Effector CD4-positive, alpha-beta T cell (primary cell): Measurements from ENCODE around the gene FNIP1.
"Not testable (repeated sequence)": the region's sequence is repeated elsewhere in the genome, so short reads cannot be mapped to it uniquely, and the experiment has no call there.

Source experiments
- DNase-seq: peaks from one replicate; pipeline ENCODE4 v3.0.0-alpha.2; 2020

Gene FNIP1

GRCh38 chr5:131749723-131750470 is 46.9 kb downstream of the FNIP1 start:
- no peak for DNase-seq

GRCh38 chr5:131749138-131749537 is 47.7 kb downstream of the FNIP1 start:
- no peak for DNase-seq

GRCh38 chr5:131747180-131748105 is 49.4 kb downstream of the FNIP1 start:
- no peak for DNase-seq

- no peak for DNase-seq
These were observed 50.4 kb downstream of the FNIP1 start for GRCh38 chr5:131746423-131746822.

GRCh38 chr5:131745703-131746102 is 51.1 kb downstream of the FNIP1 start:
- no peak for DNase-seq

- no peak for DNase-seq
These were observed 51.7 kb downstream of the FNIP1 start for GRCh38 chr5:131745155-131745554.

- no peak for DNase-seq
These were observed 56.3 kb downstream of the FNIP1 start for GRCh38 chr5:131740477-131740876.

- DNase-seq: no peak
These were observed 61.4 kb downstream of the FNIP1 start for GRCh38 chr5:131735393-131735792.

- DNase-seq: not testable (repeated sequence)
These were observed 61.9 kb downstream of the FNIP1 start for GRCh38 chr5:131734939-131735338.

GRCh38 chr5:131729292-131729691 is 67.5 kb downstream of the FNIP1 start:
- not testable (repeated sequence) for DNase-seq

GRCh38 chr5:131724089-131724488 is 72.7 kb downstream of the FNIP1 start:
- DNase-seq: not testable (repeated sequence)

- no peak for DNase-seq
These were observed 76.1 kb downstream of the FNIP1 start for GRCh38 chr5:131720714-131721113.

GRCh38 chr5:131719564-131719963 is 77.3 kb downstream of the FNIP1 start:
- DNase-seq: no peak

GRCh38 chr5:131718487-131719014 is 78.3 kb downstream of the FNIP1 start:
- DNase-seq: no peak

- DNase-seq: not testable (repeated sequence)
These were observed 79.7 kb downstream of the FNIP1 start for GRCh38 chr5:131717164-131717563.

- DNase-seq: no peak
These were observed 80.2 kb downstream of the FNIP1 start for GRCh38 chr5:131716650-131717049.

GRCh38 chr5:131710391-131710790 is 86.4 kb downstream of the FNIP1 start:
- DNase-seq: no peak

GRCh38 chr5:131709043-131709442 is 87.8 kb downstream of the FNIP1 start:
- no peak for DNase-seq

- DNase-seq: no peak
These were observed 90.5 kb downstream of the FNIP1 start for GRCh38 chr5:131706281-131706680.

- DNase-seq: no peak
These were observed 101.9 kb downstream of the FNIP1 start for GRCh38 chr5:131694926-131695325.

- DNase-seq: no peak
These were observed 102.9 kb downstream of the FNIP1 start for GRCh38 chr5:131693894-131694293.

GRCh38 chr5:131685516-131686171 is 111.2 kb downstream of the FNIP1 start:
- DNase-seq: no peak

GRCh38 chr5:131684595-131684994 is 112.2 kb downstream of the FNIP1 start:
- DNase-seq: no peak
